GM12872 (cell line): ENCODE data around the gene SLC19A2.

Experiments used
- TF ChIP-seq, protein P1 (sequence below): IDR thresholded peaks from 3 replicates; pipeline ENCODE4 v1.5.1; 2011; ENCODE audit warnings: low read depth, mild to moderate bottlenecking, low read length, moderate library complexity; ENCODE audit not compliant: insufficient read depth

Gene SLC19A2

DNA sequence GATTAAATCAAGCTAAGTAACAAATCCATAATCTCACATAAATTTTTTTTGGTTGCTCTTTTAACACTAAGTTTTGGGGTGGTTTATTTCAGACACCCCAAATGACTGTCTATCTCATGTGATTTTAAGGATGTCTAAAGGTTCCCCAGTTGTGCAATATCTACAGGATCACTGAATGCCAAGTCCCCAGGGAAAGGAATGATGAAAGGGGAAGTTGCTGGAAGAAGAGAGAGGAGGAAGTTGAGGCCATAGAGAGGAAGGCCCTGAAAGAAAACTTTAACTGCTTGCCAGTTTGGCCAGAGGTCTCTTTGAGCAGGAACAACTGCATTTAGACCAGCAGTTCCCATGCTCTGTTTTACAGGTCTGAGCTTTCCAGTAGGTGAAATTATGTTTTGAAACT, 27.5 kb upstream of the SLC19A2 start:
- TF ChIP-seq, protein P1, sequence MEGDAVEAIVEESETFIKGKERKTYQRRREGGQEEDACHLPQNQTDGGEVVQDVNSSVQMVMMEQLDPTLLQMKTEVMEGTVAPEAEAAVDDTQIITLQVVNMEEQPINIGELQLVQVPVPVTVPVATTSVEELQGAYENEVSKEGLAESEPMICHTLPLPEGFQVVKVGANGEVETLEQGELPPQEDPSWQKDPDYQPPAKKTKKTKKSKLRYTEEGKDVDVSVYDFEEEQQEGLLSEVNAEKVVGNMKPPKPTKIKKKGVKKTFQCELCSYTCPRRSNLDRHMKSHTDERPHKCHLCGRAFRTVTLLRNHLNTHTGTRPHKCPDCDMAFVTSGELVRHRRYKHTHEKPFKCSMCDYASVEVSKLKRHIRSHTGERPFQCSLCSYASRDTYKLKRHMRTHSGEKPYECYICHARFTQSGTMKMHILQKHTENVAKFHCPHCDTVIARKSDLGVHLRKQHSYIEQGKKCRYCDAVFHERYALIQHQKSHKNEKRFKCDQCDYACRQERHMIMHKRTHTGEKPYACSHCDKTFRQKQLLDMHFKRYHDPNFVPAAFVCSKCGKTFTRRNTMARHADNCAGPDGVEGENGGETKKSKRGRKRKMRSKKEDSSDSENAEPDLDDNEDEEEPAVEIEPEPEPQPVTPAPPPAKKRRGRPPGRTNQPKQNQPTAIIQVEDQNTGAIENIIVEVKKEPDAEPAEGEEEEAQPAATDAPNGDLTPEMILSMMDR = no peak

DNA sequence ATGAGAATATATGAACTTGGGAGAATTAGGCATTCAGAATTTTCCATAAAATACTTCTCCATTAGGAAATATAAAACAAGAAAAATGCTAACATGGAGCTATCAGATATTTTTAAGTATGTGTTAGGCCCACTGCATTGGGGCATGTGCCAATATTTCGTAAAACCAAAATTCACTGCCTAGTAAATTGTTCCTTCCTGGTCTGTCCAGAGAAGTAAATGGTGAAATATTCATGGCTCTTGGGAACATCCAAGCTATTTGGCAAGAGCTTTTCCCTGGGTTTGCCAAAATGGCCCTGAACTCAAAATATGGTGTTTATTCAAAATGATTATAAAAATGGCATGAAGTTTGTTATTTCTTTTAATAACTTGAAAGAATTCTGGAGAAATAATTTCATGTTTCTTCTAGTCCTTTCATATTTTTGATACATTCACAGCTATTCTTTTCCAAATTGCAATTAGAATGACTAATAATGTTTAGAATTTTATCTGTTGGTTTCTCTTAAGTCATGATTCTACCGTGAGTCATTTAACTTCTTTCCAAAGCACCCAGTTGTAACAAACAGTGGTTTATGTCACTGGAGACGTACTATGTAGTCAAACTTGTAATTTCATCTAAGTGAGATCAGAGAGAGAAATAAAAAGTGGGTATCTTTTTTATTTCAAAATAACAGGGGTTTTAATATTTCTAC, 25.7 kb upstream of the SLC19A2 start:
- TF ChIP-seq, protein P1 = no peak

DNA sequence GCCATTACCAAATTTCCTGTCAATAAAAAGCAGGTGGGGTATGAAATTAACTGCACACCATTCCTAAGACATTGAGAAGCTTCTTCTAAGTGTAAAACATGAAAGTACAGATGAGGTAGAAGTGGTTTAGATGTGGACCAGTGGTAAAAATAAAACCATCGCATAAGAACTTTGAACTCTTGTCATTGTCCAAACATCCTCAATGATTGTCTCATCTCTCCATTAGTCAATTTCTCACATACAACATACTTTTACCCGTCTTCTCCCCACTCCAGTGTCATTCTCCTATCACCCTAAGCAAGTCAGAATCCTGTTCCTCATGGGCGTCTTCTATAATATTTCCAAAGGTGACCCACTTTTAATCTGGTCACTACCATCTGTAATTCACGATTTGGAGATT, 24.3 kb upstream of the SLC19A2 start:
- TF ChIP-seq, protein P1 = no peak

DNA sequence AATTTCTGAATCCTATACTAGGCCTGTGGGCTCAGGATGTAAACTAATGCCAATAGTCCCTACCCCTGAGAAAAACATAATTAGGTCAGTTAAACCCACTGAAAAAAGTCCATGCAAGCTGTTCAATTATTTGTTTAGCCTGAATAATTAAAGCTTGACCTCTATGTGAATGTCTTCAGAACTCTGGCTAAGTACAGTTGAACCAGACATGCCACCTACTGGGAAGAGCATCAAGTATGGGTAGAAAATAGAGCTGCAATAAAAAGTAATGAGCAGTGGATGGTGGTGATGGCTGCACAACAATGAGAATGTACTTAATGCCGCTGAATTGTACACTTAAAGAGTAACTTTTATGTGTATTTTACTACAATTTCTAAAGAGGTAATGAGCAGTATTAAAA, 23.6 kb upstream of the SLC19A2 start:
- TF ChIP-seq, protein P1 = 0 out of 3 replicates have a peak, but pooled peaks have one; percentile 1

DNA sequence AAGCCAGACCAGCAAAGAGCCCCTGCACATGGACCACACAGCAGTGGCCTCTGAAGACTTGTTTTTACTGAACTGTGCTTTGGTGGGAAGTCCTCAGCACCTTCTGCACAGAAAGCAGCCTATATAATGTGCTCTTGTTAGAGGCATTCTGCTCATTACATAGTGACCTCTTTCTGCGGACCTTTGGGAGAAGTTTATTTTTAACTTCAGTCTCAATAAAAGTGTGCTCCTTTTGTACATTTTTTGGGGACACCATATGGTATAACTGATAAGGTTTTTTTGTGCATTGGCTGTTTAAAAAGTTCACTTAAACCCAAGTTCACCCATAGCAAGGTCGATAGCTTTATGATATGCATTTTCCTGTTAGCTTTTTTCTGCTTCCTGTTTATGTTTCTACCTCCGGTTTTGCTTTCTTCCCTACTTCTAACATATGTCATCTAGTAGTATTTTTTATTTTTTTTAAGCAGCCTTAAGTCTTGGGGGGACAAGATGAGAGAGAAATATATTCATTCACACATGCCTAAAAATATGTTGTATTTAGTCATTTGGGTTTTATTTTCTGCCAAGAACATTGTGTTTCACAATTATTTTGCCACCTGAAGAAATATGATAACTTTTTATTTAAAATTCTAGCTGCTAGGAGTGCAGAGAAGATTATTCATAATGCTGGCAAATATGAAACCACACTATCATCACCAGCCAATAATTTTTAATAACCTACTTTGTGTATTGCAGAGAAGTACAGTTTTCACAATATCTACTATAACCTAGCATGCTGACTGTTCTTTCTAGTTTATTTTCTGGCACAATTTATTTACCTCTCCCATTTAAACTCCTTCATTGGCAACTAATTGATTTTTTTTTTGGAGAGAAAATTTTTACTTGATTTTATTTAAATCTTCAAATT, 22.9 kb upstream of the SLC19A2 start:
- TF ChIP-seq, protein P1 = no peak

DNA sequence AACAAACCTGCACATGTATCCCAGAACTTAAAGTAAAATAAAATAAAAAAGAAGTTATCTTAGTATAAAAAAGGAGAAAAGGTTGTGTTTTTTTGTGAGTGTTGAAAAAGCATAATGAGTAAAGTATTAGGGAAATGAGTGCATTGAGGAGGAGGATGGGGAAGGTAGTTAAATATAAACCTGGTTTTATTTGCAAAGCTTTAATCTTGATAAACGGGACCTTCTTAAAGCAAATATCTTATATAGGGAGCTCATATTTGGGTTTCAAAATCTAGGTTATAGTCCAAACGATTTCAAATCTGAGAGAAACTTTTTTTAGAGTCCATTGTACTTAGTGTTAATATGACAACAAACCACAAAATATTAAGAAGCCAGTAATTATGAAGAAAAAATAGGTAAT, 21.7 kb upstream of the SLC19A2 start:
- TF ChIP-seq, protein P1 = no peak

DNA sequence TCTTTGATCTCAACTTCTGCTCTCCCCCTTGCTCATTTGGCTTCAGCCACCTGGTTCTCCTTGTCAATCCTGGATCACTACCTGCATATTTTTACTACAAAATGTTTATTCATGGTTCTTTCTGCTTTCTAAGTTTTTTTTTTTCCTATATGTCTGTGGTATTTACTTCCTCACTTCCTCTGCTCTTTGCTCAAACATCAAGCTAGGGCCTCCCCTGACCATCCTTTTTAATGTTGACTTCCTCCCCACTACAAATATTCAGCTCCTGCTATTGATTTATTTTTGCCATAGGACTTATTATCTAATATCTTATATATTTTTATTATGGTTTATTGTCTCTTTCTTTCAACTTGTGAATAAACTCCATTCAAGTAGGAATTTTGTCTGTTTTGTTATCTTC, 14.1 kb upstream of the SLC19A2 start:
- TF ChIP-seq, protein P1 = no peak
